ENCODE measurements around the gene ST6GALNAC6.

GRCh38 chr9:127928676-127929624 lies 29.5 kb upstream of the ST6GALNAC6 start:
- TF ChIP-seq CTCF (IDR thresholded peaks at IDR 0.05) (no peak), EZH2 (IDR thresholded peaks at IDR 0.05) (no peak), EZH2phosphoT487 (IDR thresholded peaks at IDR 0.05) (no peak)

All from neural progenitor cell (in vitro differentiated cells).